Posterior cingulate gyrus (tissue), 11 donors: Measurements from ENCODE around the gene MED31.
A peak's percentile ranks its signal among the peaks of the same experiment; 100 is the strongest.

Experiments
- DNase-seq, 10 donors: peaks; one replicate each; pipeline versions ENCODE4 v3.0.0 to v3.0.0-alpha.2; 2020 to 2021; ENCODE audit warnings: mixed read lengths in 3 of 10
- intact Hi-C: fragments of 100-400 bp; cut with DNase I; formaldehyde crosslinking; loops from one replicate; pipeline ENCODE4 v1.15.1; 2023

Gene MED31

DNA sequence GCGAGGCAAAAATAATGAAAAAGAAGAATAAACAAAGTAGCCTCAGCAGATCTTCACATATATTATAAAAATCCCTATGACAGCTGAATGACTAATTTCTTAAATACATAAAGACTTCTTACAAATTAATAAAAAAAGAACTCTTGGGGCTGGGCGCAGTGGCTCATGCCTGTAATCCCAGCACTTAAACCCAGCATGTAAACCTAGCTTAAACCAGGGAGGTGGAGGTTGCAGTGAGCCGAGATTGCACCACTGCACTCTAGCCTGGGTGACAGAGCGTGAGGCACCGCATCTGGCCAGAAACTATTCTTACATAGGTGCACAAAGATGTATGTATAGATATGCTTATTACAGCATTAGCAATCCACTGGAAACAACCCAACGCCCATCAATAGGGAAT is 27.8 kb upstream of the MED31 start:
- peak in 3 of 10 donors; percentile 11 to 20 (median 16) for DNase-seq
- intact Hi-C loops: no loop called here

DNA sequence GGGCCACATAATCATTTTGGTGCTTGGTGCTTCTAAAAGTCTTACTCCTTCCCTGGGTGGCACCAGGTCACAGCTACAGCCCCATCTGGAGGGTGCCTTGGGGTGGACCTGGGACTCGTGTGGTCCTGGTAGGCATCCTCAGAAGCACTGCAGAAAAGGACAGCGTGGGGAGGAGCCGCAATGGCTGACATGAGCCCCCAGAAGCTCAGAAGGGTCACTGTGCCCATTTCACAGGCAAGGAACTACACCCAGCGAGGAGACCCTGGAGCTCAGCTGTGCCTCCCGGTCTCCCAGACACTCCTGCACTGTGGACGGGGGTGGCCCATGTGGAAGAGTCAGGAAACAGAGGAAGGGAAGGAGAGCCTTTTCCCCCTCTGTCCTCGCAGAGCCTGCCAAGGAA is 26.5 kb upstream of the MED31 start:
- intact Hi-C loops: no loop called here
- peak in 3 of 10 donors; percentile 23 to 31 (median 27) for DNase-seq

DNA sequence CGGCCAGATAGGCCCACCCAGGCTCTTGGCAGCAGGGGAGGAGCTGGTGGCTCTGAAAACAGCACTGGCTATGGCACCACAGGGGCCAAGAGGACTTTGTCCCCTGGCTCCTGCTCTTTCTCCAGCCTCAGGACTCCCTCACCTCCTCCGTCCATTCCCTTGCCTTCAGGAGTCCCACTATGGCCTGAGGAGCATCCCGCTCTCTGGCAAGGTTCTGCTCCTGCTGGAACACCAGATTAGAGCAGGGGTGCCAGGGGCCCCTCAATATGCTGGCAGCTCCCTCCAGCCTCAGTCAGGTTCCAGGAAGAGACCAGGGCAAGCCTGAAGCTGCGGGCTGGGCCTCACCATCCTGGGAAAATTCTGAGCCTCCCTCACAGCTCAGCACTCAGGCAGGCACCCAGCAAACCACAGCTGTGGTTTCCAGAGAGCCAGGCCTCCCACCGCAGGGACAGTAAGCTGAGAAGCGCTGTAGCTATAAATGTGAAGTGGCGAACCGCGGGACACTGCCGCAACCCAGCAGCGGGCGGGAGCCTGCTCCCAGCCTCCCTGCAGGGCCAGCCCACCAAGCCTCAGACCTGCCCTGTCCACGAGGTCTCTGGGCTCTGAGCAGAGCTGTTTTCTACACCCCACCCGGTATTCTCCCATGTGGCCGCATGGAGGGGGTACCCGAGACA is 25.9 kb upstream of the MED31 start:
- intact Hi-C loops: no loop called here
- DNase-seq: peak in 4 of 10 donors; percentile 32 to 88 (median 70)

DNA sequence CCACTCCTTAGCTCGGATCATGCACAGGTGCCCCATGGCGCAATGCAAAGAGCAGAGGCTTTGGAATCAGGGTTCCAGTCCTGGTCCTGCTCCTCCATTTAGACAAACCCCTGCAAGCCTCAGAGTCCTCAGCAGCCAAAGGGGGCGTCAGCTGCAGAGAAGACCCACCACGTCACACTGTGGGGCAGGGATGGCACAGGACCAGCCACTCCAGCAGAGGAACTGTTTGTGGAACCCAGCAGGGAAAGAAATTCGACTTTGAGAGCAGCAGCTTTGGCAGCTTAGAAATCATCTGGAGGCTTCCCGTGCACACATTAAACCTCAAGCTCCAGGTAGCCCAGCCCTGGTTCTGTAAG is 25.4 kb upstream of the MED31 start:
- DNase-seq: peak in 2 of 10 donors; percentile 17 to 25
- intact Hi-C loops: no loop called here

DNA sequence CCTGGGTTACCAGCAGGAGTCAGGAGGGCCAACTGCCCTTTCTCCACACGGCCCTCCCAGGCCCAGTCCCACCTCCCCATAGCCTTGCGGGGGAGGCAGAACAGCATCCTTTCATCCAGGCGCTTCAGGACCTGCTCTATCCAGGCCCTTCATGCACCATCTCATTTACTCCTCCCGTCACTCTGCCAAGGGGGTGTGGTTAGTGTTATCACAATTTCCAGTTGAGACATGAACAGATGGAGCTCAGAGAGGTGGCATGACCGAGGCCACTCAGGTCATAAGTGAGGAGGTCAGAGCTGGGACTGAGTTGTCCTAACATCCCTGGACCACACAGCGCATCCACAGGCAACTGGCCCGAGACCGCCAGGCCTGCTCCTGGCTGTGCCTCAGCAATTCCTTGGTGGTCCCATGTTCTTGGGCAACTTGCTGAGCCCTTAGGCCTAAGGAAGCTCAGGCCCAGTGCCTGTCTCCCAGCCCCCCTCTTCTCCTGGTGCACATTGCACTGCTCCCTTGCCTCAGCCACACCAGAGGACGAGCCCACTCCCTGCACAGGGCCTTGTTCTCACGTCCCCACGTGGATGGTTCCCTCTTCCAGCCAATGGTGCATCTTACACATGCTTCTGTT is 23.9 kb upstream of the MED31 start:
- peak in 2 of 10 donors; percentile 46 to 66 for DNase-seq
- intact Hi-C loops: no loop called here

DNA sequence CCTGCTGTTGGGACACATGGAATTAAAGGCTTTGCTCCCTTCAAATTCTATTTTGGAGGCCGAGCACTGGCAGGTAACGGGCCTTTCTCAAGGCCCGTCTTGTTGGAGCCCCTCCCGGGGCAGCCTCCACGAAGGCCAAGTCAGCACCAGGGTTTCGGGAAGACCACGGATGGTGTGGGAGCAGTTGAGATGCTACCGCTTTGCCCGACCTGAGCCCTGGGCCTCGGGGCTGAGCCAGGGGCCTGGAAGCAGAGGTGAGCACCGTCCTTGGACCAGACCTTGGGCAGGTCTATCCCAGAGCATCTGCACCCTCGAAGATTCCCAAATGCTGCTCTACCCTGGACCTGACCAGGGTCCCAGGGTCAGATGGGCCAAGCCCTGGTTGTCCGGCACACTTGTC is 23.2 kb upstream of the MED31 start:
- intact Hi-C loops: no loop called here
- DNase-seq: peak in 2 of 10 donors; percentile 50 to 67

DNA sequence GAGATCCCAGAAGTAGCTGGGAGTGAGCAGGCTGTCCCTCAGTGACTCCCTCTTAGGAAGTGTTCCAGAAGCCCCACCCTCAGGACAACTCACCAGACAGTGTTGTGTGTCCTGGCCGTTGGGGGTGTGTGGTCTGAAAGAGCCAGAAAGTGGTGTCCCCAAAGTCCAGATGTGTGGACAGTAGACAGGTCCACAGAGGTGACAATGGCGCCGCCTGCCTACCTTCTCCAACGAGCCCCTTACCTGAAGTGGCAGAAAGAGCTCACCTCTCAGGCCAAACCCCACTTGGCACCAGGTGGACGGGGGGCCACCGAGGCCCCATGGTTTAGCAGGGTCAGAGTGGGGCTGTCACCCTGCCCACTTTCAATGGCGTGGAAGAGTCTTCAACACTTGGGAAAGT is 20.0 kb upstream of the MED31 start:
- intact Hi-C loops: no loop called here
- DNase-seq: peak in 2 of 10 donors; percentile 29 to 41

DNA sequence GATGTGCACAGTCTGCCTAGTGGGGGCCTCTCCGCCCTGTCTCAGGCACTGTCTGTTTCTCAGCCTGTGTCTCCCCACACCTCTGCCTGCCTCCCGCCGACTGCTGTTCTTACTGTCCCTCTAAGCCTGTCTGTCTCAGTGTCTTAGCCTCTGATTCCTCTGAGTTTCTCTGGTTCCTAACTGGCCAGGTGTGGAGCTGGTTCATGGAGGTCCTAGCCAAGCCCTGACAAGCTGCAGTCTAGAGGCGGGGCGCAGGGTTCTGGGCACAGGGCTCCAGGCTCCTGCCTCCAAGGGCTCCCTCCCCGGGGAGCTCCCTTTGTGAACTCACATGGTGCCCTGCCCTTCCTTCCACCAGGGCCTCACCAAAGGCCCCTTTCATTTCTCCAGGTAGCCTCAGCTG is 19.6 kb upstream of the MED31 start:
- intact Hi-C loops: no loop called here
- peak in 2 of 10 donors; percentile 40 to 60 for DNase-seq

DNA sequence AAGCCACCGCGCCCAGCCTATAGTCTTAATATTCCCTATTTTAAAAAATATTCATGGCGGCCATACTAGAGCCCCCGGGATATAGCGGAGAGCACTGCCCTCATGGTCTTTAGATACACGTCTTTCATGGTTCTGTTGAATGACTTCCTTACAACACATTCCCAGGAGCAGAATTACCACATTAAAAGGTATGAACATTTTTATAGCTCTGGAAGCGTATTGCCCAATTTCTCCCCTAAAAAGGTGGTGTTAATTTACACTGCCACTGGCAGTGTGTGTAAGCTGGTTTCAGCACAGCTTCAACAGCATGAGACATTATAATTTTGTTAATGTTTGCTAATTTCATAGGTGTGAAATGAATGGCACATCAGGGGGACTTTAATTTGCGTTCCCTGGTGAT is 19.2 kb upstream of the MED31 start:
- DNase-seq: no peak
- intact Hi-C loops: no loop called here

DNA sequence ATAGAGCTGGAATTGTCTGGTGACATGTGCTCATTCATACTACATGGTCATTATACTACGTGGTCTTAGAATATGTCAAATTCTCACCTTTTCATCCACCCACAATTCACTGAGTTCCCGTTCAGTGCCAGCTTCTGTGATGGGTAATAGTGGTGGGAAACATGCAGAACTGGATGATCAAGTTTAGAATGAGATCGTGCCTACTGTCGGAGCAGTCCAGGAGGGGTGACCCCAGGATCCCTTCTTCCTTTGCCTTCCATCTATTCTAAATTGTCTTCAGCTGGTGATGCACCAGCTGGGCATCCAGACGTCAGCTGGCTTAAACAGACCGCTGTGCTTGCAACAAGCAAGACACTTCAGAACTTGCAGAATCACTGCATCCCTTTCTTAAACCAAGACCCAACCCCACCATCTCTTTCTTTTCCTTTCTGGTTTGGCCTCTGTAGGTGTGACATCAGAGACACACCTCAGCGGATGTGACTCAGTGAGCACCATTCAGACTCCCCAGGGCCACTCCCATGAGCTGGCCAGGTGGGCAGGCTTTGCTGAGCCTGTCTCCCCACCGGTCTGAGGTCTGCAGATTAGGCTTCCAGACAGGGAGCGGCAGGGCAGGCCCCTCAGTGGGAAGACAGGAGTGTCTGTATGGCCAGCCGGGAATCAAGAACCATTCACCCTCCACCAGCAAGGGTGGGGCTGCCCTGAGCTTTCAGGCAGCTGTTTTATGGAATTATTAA is 18.2 kb upstream of the MED31 start:
- intact Hi-C loops: loop anchor here (10.0 kb wide), 1 partner anchor 165 kb away; the partner anchor contains the start of gene TEKT1
- peak in 2 of 10 donors; percentile 13 to 55 for DNase-seq

DNA sequence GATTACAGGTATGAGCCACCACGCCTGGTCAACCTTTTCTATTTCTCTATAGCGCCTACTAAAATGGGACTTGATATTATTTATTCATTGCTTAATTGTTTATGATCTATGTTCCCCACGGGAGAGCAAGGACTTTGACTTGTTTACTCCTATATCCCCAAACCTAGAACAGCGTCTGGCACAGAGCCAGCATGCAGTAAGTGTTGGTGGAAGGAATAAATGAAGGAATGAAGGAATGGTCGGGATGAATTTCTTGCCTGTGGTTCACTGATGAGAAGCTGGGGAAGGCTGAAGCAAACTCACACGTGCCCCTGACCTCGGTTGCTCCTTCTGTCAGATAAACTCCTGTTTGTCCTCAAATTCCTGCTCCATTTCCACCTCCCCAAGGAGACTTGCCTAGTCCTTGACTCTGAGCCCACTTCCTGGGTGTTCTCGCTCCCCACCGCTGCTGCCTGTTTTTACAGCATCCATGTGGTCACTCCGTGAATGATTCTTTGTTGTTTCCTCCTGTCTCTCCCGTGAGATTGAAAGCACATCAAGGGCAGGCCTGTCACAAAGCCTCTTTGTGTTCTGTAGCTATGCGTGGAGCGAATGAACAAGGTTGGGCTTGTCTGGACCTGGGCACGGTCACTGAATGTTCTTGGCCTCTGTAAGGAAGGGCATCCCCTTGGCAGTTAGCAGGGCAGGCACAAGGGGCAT is 17.5 kb upstream of the MED31 start:
- peak in 2 of 10 donors; percentile 39 to 56 for DNase-seq
- intact Hi-C loops: loop anchor here (10.0 kb wide), 1 partner anchor 166 kb away; the partner anchor contains the start of gene TEKT1

DNA sequence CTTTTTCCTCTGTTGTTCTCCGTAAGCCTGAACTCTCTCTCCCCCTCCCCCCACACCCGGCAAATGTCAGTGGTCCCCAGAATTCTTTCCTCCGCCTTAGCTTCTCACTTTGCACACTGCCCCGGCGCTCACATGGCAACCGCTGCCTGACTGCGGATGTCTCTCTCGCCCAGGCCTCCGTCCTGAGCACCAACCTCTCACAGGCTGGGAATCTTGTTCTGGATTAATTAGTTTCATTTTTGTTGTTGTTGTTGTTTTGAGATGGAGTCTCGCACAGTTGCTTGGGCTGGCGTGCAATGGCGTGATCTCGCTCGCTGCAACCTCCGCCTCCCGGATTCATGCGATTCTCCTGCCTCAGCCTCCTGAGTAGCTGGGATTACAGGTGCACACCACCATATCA is 16.8 kb upstream of the MED31 start:
- peak in 1 of 10 donors; percentile 66 for DNase-seq
- intact Hi-C loops: loop anchor here (10.0 kb wide), 1 partner anchor 167 kb away; the partner anchor contains the start of gene TEKT1

DNA sequence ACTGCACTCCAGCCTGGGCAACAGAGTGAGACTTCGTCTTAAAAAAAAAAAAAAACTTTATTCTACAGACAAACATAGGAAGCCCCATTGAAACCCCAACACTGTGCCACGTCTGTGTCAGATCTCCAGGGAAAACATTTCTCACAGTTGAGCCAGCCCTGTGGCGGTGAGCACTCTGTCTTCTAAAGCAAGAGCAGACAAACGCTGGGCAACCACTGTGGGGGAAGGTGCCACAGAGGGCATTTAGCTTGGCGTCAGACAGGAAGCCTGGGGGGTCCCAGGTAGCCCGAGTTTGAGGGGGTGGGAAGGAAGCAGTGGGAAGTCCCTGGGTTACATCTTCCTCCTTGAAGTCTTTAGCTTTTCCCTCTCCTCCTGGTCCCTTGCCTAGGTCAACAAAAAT is 16.1 kb upstream of the MED31 start:
- peak in 2 of 10 donors; percentile 23 to 64 for DNase-seq
- intact Hi-C loops: loop anchor here (2.0 to 10.0 kb wide), 2 partner anchors 167 to 337 kb away; partner anchors contain the start of gene TEKT1

DNA sequence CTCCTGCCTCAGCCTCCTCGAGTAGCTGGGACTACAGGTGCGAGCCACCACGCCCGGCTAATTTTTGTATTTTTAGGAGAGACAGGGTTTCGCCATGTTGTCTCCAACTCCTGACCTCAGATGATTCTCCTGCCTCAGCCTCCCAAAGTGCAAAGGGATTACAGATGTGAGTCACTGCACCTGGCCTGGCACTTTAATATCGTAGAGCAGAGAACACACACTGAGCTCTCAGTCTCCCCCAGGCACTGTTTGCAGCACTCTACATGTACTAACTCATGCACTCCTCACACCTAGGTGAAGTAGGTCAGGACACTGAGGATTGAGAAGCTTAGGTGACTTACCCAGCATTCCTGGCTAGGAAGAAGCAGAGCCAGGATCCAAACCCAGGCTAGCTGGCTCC is 15.2 kb upstream of the MED31 start:
- intact Hi-C loops: loop anchor here (2.0 to 10.0 kb wide), 2 partner anchors 168 to 338 kb away; partner anchors contain the start of gene TEKT1
- no peak for DNase-seq

DNA sequence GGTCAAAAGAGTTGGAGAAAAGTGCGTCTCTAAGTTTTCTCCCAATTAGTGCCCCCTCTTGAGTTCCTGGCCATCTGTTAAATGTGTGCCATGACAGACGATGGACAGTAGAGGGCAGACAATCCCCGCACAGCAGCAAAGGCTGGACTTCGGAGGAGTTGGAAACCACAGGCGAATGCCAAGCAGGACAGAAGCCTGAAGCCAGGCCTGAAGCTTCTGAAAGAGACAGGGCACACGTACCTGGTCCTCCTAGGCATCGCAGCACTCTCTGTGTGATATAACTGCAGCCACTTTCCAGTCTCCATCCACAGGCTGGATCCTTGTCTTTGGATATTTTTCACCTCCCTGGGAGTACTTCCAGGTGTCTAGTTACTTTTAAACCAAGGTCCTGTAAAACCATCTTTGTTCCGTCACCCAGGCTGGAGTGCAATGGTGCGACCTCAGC is 14.7 kb upstream of the MED31 start:
- peak; percentile 59 to 96 (median 77) for DNase-seq
- intact Hi-C loops: loop anchor here (2.0 to 10.0 kb wide), 2 partner anchors 169 to 339 kb away; partner anchors contain the start of gene TEKT1

DNA sequence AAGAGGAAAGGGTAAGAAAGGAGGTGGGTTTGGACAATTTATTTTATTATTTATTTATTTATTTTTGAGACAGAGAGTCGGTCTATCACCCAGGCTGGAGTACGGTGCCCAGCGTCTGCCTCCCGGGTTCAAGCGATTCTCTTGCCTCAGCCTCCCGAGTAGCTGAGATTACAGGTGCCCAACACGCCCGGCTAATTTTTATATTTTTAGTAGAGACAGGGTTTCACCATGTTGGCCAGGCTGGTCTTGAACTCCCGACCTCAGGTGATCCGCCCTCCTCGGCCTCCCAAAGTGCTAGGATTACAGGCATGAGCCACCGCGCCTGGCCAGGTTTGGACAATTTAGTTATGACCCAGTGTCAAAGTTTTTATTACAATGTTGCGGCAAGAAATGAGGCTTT is 11.8 kb upstream of the MED31 start:
- DNase-seq: peak in 2 of 10 donors; percentile 30 to 53
- intact Hi-C loops: loop anchor here (10.0 kb wide), 1 partner anchor 172 kb away; the partner anchor contains the start of gene TEKT1

DNA sequence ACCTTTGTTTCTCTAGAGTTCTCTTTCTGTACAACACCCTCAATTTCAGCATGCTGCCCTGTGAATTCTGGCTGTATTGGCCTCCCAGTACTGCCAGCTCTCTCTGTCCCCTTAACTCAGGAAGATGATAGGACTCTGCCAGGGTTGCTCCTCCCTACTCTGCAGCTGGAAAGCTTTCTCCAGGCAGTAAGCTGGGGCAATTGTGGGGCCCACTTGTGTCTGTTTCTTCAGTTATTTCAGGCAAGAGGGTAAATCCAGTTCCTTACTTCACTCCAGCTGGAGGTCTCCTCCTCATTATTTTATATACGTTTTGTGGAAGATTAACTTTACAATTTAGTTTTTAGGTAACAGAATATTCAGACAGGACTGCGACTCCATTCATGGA is 10.1 kb upstream of the MED31 start:
- intact Hi-C loops: loop anchor here (10.0 kb wide), 1 partner anchor 173 kb away; the partner anchor contains the start of gene TEKT1
- DNase-seq: peak in 1 of 10 donors; percentile 26

DNA sequence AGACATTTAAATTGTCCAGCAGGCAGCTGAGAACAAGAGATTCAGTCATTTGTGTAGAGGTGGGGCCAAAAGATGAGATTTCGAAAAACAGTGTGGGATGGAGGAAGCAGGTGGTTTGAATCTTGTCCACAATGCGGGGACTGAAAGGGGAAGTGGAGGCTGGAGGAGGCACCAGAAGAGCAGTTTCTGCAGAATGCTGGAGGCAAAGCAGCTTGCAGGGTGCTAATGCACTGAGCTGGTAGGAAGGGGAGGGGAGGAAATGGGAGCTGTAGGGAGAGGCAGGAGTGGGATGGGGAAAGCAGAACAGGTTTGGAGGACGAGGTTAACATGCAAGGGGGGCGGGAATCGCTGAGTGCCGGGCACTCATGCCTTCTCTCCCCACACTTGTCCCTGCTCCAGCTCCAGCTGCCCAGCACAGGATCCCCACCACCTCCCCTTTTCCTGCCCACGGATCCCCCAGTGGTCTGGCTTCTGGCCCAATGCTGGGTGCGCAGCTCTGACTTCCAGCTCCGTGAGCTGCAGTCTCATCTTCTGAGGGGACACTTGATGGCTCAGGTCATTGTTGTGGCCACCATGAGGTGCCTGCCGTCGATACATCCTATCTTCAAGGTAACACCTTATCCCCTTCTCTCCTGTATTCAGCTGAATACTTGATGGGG is 9.5 kb upstream of the MED31 start:
- peak in 2 of 10 donors; percentile 81 to 83 for DNase-seq
- intact Hi-C loops: loop anchor here (10.0 kb wide), 1 partner anchor 174 kb away; the partner anchor contains the start of gene TEKT1

DNA sequence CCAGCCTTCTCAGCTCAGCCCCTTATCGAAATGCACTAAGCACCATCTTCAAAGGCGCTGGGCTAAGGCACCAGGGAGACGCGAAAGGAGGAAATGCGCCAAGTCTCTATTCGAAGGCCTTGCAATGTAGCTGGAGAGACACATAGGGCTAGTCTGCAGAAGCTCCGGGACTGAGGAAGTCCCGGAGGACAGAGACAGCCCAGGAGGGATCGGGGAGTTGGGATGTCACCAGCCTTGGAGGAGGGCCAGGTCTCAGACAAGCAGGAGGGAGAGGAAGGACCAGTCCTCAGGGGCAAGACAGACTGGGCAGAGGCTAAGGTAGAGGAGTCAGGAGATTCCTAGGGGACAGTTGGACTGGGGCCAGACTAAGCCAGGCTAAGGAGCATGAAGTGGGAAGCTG is 8.7 kb upstream of the MED31 start:
- intact Hi-C loops: loop anchor here (10.0 kb wide), 1 partner anchor 175 kb away; the partner anchor contains the start of gene TEKT1

More for the DNA sequence above, 8.7 kb upstream of the MED31 start:
- DNase-seq: peak in 1 of 10 donors; percentile 16
